CD8-positive, alpha-beta memory T cell (primary cell): ENCODE measurements around the gene TGM6. TPM values are rescaled to one million over a fixed set of nuclear protein-coding genes. Genes with fewer than 3 reads are reported as not detected.

Source experiments
- CTCF ChIA-PET: fragments of 350-600 bp; sonication (Branson Sonifier 250); formaldehyde crosslinking; loops from one replicate; lab custom pipeline; 2021; ENCODE audit warnings: antibody characterized with exemption; lab: Charles Lee
- POLR2A ChIA-PET: fragments of 350-600 bp; sonication (Branson Sonifier 250); formaldehyde crosslinking; loops from one replicate; lab custom pipeline; 2021; ENCODE audit warnings: antibody characterized with exemption; lab: Charles Lee
- DNase-seq, 5 donors: peaks; one replicate each; pipeline versions ENCODE4 v3.0.0 to v3.0.0-alpha.2; 2020 to 2022; ENCODE audit warnings: mixed read lengths in 1 of 5
- H3K27ac ChIP-seq: one replicate; pipeline ENCODE4 v1.7.0; 2013; ENCODE audit warnings: low read depth, mild to moderate bottlenecking, low read length, moderate library complexity
- H3K27me3 ChIP-seq: 2 replicates; pipeline ENCODE4 v1.7.0; 2013; ENCODE audit warnings: low read length, mild to moderate bottlenecking; ENCODE audit not compliant: insufficient read depth, poor library complexity, severe bottlenecking
- H3K36me3 ChIP-seq: 2 replicates; pipeline ENCODE4 v1.7.0; 2013; ENCODE audit warnings: mild to moderate bottlenecking, low read length, moderate library complexity; ENCODE audit not compliant: insufficient read depth
- H3K4me1 ChIP-seq: 2 replicates; pipeline ENCODE4 v1.7.0; 2013; ENCODE audit warnings: mild to moderate bottlenecking, low read length, moderate library complexity; ENCODE audit not compliant: insufficient read depth
- H3K4me3 ChIP-seq: 2 replicates; pipeline ENCODE4 v1.7.0; 2013; ENCODE audit warnings: mild to moderate bottlenecking, low read length
- H3K9me3 ChIP-seq: 2 replicates; pipeline ENCODE4 v1.7.0; 2013; ENCODE audit warnings: mild to moderate bottlenecking, low read length
- H3K27ac Mint-ChIP-seq, 8 donors: one replicate each; pipeline ENCODE4 v1.8.0; 2020 to 2021; ENCODE audit warnings: mixed read lengths in 8 of 8, mild to moderate bottlenecking in 6 of 8, inconsistent platforms in 3 of 8, moderate library complexity in 3 of 8
- H3K27me3 Mint-ChIP-seq, 2 donors: one replicate each; pipeline ENCODE4 v1.8.0; 2020 to 2021; ENCODE audit warnings: mixed read lengths in 2 of 2, mild to moderate bottlenecking in 1 of 2, moderate library complexity in 1 of 2
- H3K36me3 Mint-ChIP-seq, 3 donors: one replicate each; pipeline ENCODE4 v1.8.0; 2020 to 2021; ENCODE audit warnings: mixed read lengths in 3 of 3, inconsistent platforms in 1 of 3, mild to moderate bottlenecking in 1 of 3
- H3K4me1 Mint-ChIP-seq, 3 donors: one replicate each; pipeline ENCODE4 v1.8.0; 2020 to 2021; ENCODE audit warnings: mixed read lengths in 3 of 3, inconsistent platforms in 1 of 3, mild to moderate bottlenecking in 1 of 3
- H3K4me3 Mint-ChIP-seq, 7 donors: one replicate each; pipeline ENCODE4 v1.8.0; 2020 to 2021; ENCODE audit warnings: mixed read lengths in 7 of 7, mild to moderate bottlenecking in 6 of 7, moderate library complexity in 4 of 7, inconsistent platforms in 2 of 7
- H3K9me3 Mint-ChIP-seq, 5 donors: one replicate each; pipeline ENCODE4 v1.8.0; 2020 to 2022; ENCODE audit warnings: mixed read lengths in 5 of 5, mild to moderate bottlenecking in 3 of 5, moderate library complexity in 2 of 5, inconsistent platforms in 1 of 5
- polyA plus RNA-seq: library from polyadenylated mRNA; unstranded; fragments of 300-500 nt; fragmentation: Illumina TruSeq; gene quantifications from one replicate; pipeline ENCODE4 v1.2.3, GENCODE V29; 2021
- total RNA-seq, 2 experiments: library from RNA; stranded (reverse); gene quantifications; one replicate each; pipeline ENCODE4 v1.2.3, GENCODE V29; 2021

TGM6 gene
- total and polyA plus RNA-seq, 3 experiments from 2014 or later = not detected

DNA sequence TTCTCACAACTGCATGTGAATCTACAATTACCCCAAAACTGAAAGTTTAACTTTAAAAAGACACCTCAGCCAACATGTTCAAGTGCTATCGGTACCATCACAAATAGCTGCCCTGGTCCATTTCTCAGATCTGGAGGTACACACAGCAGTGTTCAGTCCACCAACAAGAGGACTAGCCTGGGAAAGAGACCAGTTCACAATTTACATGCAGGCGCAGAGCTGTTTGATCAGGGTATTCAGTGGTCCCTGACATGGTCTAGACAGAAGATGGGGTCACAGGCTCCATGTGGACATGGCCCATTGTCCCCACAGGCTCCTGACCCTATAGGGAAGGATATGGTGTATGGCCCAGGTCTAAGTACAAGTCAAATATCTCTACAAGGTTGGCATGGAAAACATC, 15.6 kb upstream of the TGM6 start:
- Histone ChIP-seq H3K27ac (no peak overlapping the region), H3K4me3 (no peak overlapping the region), H3K36me3 (no peaks in the 10 kb centered on the region), H3K27me3 (no peaks in the 10 kb centered on the region), H3K9me3 (no peaks in the 10 kb centered on the region), H3K4me1 (no peaks in the 10 kb centered on the region)
- H3K4me1 Mint-ChIP-seq = no peaks in the 10 kb centered on the region
- POLR2A ChIA-PET = no interaction called here
- H3K9me3 Mint-ChIP-seq = peaks cover 11 to 22% (median 19%) of the 10 kb centered on the region in 5 donors
- H3K27me3 Mint-ChIP-seq = peaks cover 35 to 50% of the 10 kb centered on the region in 2 donors
- no peak overlapping the region for H3K4me3 Mint-ChIP-seq
- H3K36me3 Mint-ChIP-seq = peaks cover 0 to 4% (median 0%) of the 10 kb centered on the region in 3 donors
- no peak overlapping the region for H3K27ac Mint-ChIP-seq
- no peak for DNase-seq
- CTCF ChIA-PET = no interaction called here

GRCh38 chr20:2365666-2366065, 15.0 kb upstream of the TGM6 start:
- Histone ChIP-seq H3K4me3 (no peak overlapping the region), H3K4me1 (no peaks in the 10 kb centered on the region), H3K9me3 (no peaks in the 10 kb centered on the region), H3K27ac (no peak overlapping the region), H3K27me3 (no peaks in the 10 kb centered on the region), H3K36me3 (no peaks in the 10 kb centered on the region)
- peaks cover 8 to 18% (median 14%) of the 10 kb centered on the region in 5 donors for H3K9me3 Mint-ChIP-seq
- ChIA-PET CTCF (no interaction called here), POLR2A (no interaction called here)
- DNase-seq = no peak
- H3K4me1 Mint-ChIP-seq = no peaks in the 10 kb centered on the region
- no peak overlapping the region for H3K27ac Mint-ChIP-seq
- H3K36me3 Mint-ChIP-seq = peaks cover 0 to 1% (median 0%) of the 10 kb centered on the region in 3 donors
- peaks cover 32 to 56% of the 10 kb centered on the region in 2 donors for H3K27me3 Mint-ChIP-seq
- no peak overlapping the region for H3K4me3 Mint-ChIP-seq

GRCh38 chr20:2368621-2369020, 12.1 kb upstream of the TGM6 start:
- Histone ChIP-seq H3K36me3 (no peaks in the 10 kb centered on the region), H3K4me3 (no peak overlapping the region), H3K9me3 (no peaks in the 10 kb centered on the region), H3K27ac (no peak overlapping the region), H3K4me1 (no peaks in the 10 kb centered on the region), H3K27me3 (peaks cover 5% of the 10 kb centered on the region)
- no peak overlapping the region for H3K27ac Mint-ChIP-seq
- no peaks in the 10 kb centered on the region for H3K4me1 Mint-ChIP-seq
- H3K36me3 Mint-ChIP-seq = no peaks in the 10 kb centered on the region
- peak overlapping the region in 1 of 7 donors; percentile 8 for H3K4me3 Mint-ChIP-seq
- no peak for DNase-seq
- ChIA-PET POLR2A (no interaction called here), CTCF (no interaction called here)
- peaks cover 38 to 81% of the 10 kb centered on the region in 2 donors for H3K27me3 Mint-ChIP-seq
- peaks cover 0 to 5% (median 0%) of the 10 kb centered on the region in 5 donors for H3K9me3 Mint-ChIP-seq

GRCh38 chr20:2373098-2373497, 7.6 kb upstream of the TGM6 start:
- peaks cover 25 to 71% of the 10 kb centered on the region in 2 donors for H3K27me3 Mint-ChIP-seq
- no peak overlapping the region for H3K27ac Mint-ChIP-seq
- no peaks in the 10 kb centered on the region for H3K4me1 ChIP-seq
- no peaks in the 10 kb centered on the region for H3K36me3 Mint-ChIP-seq
- no peaks in the 10 kb centered on the region for H3K4me1 Mint-ChIP-seq
- peaks cover 0 to 5% (median 0%) of the 10 kb centered on the region in 5 donors for H3K9me3 Mint-ChIP-seq
- POLR2A ChIA-PET = no interaction called here
- H3K4me3 ChIP-seq = no peak overlapping the region
- CTCF ChIA-PET = no interaction called here
- H3K9me3 ChIP-seq = no peaks in the 10 kb centered on the region
- DNase-seq = no peak
- H3K27ac ChIP-seq = no peak overlapping the region
- peaks cover 5% of the 10 kb centered on the region for H3K27me3 ChIP-seq
- no peaks in the 10 kb centered on the region for H3K36me3 ChIP-seq
- no peak overlapping the region for H3K4me3 Mint-ChIP-seq

DNA sequence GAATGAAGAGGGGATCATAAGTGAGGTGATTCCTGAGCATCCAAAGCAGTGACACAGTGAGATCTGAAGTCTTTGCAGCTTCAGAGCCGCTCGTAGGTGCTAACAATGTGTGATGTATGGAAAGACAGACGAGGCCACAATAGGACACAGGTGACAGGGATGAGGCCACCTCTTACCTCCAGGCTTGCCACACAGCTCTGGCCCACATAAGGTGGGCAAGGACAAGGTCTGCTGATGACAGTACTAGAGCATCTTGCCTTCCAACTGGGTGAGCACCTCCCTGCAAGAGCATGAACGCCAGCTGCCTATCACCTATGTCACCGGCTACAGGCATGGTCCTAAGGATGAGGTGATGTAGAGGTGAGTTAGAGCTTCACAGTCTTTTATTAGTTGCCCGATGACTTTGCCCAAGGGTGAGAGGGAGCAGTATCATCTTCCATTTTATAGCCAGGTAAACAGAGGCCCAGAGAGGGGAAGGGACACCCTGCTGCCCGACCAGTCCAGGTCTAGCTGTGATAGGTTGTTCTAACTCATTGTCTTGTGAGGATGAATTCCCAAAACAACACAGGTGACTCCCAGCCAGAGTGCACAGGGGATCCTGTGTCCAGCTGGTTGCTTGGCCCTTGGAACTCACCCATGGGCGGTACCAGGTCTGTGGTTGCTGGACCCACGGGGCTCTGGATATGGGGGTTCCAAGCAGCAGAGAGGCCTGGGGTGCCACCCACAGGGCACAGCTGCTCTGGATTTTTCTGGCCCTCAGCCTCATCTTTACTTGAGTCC, 6.2 kb upstream of the TGM6 start:
- no peak overlapping the region for H3K4me3 ChIP-seq
- no peak overlapping the region for H3K4me3 Mint-ChIP-seq
- no peaks in the 10 kb centered on the region for H3K9me3 ChIP-seq
- peaks cover 11% of the 10 kb centered on the region for H3K4me1 ChIP-seq
- CTCF ChIA-PET = no interaction called here
- peaks cover 11 to 14% (median 12%) of the 10 kb centered on the region in 3 donors for H3K4me1 Mint-ChIP-seq
- H3K27me3 Mint-ChIP-seq = peaks cover 21 to 56% of the 10 kb centered on the region in 2 donors
- H3K36me3 Mint-ChIP-seq = no peaks in the 10 kb centered on the region
- no peaks in the 10 kb centered on the region for H3K9me3 Mint-ChIP-seq
- peaks cover 5% of the 10 kb centered on the region for H3K27me3 ChIP-seq
- H3K36me3 ChIP-seq = no peaks in the 10 kb centered on the region
- no peak for DNase-seq
- POLR2A ChIA-PET = no interaction called here
- H3K27ac ChIP-seq = no peak overlapping the region
- H3K27ac Mint-ChIP-seq = no peak overlapping the region

GRCh38 chr20:2378893-2379292, 1.8 kb upstream of the TGM6 start:
- CTCF ChIA-PET = interaction anchor here (1.1 kb wide), 1 partner anchor 9 kb away, joined by 3 read pairs; no protein-coding TSS in a partner anchor
- H3K4me3 Mint-ChIP-seq = peak overlapping the region in 3 of 7 donors; percentile 56 to 63 (median 61)

GRCh38 chr20:2379511-2380229, 1.0 kb upstream of the TGM6 start:
- no peak overlapping the region for H3K4me3 ChIP-seq
- peaks cover 22 to 31% (median 24%) of the 10 kb centered on the region in 3 donors for H3K4me1 Mint-ChIP-seq
- H3K36me3 ChIP-seq = no peaks in the 10 kb centered on the region
- H3K4me1 ChIP-seq = peaks cover 18% of the 10 kb centered on the region
- peak overlapping the region in 6 of 8 donors; percentile 28 to 54 (median 37) for H3K27ac Mint-ChIP-seq
- CTCF ChIA-PET = interaction anchor here (1.1 kb wide), 1 partner anchor 9 kb away, joined by 3 read pairs; no protein-coding TSS in a partner anchor
- H3K27me3 ChIP-seq = no peaks in the 10 kb centered on the region
- no peaks in the 10 kb centered on the region for H3K36me3 Mint-ChIP-seq
- no peaks in the 10 kb centered on the region for H3K9me3 ChIP-seq
- no peak overlapping the region for H3K27ac ChIP-seq
- no peaks in the 10 kb centered on the region for H3K9me3 Mint-ChIP-seq
- peak overlapping the region in 6 of 7 donors; percentile 9 to 63 (median 58) for H3K4me3 Mint-ChIP-seq
- DNase-seq = peak in 2 of 5 donors; percentile 18 to 49
- peaks cover 6 to 11% of the 10 kb centered on the region in 2 donors for H3K27me3 Mint-ChIP-seq
- POLR2A ChIA-PET = no interaction called here

More at GRCh38 chr20:2378893-2379292, 1.8 kb upstream of the TGM6 start:
- Histone ChIP-seq H3K4me1 (peaks cover 18% of the 10 kb centered on the region), H3K9me3 (no peaks in the 10 kb centered on the region), H3K27me3 (no peaks in the 10 kb centered on the region), H3K4me3 (no peak overlapping the region), H3K36me3 (no peaks in the 10 kb centered on the region), H3K27ac (no peak overlapping the region)
- Mint-ChIP-seq H3K27ac (no peak overlapping the region), H3K9me3 (no peaks in the 10 kb centered on the region), H3K4me1 (peaks cover 19 to 26% (median 22%) of the 10 kb centered on the region in 3 donors), H3K36me3 (no peaks in the 10 kb centered on the region), H3K27me3 (peaks cover 6 to 19% of the 10 kb centered on the region in 2 donors)
- POLR2A ChIA-PET = no interaction called here
- no peak for DNase-seq

DNA sequence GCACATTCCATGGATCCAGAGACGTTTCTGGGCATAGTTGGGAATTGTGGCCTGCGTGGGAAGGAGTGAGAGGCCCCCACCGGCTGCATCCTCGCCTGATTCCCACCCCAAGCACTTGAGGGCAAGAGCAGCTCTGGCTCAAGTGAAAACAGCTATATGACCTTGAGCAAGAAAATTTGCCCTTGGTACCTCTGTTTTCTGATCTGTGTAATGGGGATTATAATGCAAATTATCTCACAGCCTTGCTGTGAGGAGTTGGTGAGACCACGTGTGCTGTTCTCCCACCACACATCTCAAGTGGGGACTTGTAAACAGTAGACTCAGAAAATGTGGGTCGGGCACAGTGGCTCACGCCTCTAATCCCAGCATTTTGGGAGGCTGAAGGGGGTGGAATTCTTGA, 602 bp downstream of the TGM6 start:
- peaks cover 0 to 3% (median 0%) of the 10 kb centered on the region in 3 donors for H3K36me3 Mint-ChIP-seq
- H3K27ac ChIP-seq = no peak overlapping the region
- CTCF ChIA-PET = no interaction called here

More for the DNA sequence above, 602 bp downstream of the TGM6 start:
- Mint-ChIP-seq H3K27me3 (peaks cover 8 to 9% of the 10 kb centered on the region in 2 donors), H3K4me3 (no peak overlapping the region), H3K27ac (no peak overlapping the region), H3K4me1 (peaks cover 22 to 33% (median 24%) of the 10 kb centered on the region in 3 donors), H3K9me3 (peaks cover 0 to 4% (median 2%) of the 10 kb centered on the region in 5 donors)
- no peaks in the 10 kb centered on the region for H3K36me3 ChIP-seq
- H3K27me3 ChIP-seq = no peaks in the 10 kb centered on the region
- peaks cover 18% of the 10 kb centered on the region for H3K4me1 ChIP-seq
- no peaks in the 10 kb centered on the region for H3K9me3 ChIP-seq
- no peak overlapping the region for H3K4me3 ChIP-seq
- DNase-seq = no peak
- POLR2A ChIA-PET = no interaction called here
